NB4 (cell line): Measurements from ENCODE around the gene QRFPR.
A peak's percentile ranks its signal among the peaks of the same experiment; 100 is the strongest.

Experiments
- POLR2A ChIP-seq: IDR thresholded peaks from 2 replicates; pipeline ENCODE4 v1.6.1; 2011; ENCODE audit warnings: mild to moderate bottlenecking; ENCODE audit not compliant: insufficient read length; ENCODE audit errors: extremely low read depth
- TF ChIP-seq, protein P1 (sequence below): IDR thresholded peaks from one replicate; pipeline ENCODE4 v1.5.1; 2012; ENCODE audit warnings: low read depth, low read length

DNA sequence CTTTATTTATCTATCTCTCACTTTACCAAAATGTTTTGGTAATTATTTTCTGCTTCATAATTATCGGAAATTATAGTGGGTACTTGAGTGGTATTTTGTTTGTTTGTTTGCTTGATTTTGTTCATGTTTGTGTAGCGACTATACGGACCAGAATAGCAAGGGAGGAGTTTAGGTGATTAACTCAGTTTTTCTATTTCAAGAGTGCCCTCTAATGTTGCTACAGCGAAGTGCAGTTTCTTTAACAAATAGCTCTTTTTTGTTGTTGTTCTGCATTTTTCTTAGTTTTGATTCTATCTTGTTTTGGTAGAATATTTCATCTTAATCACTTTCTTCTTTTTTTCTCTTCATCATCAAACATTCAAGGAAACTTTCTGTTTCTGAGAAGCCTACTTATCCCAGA is 40.8 kb upstream of the QRFPR start:
- no peak for TF ChIP-seq POLR2A
- TF ChIP-seq, protein P1, sequence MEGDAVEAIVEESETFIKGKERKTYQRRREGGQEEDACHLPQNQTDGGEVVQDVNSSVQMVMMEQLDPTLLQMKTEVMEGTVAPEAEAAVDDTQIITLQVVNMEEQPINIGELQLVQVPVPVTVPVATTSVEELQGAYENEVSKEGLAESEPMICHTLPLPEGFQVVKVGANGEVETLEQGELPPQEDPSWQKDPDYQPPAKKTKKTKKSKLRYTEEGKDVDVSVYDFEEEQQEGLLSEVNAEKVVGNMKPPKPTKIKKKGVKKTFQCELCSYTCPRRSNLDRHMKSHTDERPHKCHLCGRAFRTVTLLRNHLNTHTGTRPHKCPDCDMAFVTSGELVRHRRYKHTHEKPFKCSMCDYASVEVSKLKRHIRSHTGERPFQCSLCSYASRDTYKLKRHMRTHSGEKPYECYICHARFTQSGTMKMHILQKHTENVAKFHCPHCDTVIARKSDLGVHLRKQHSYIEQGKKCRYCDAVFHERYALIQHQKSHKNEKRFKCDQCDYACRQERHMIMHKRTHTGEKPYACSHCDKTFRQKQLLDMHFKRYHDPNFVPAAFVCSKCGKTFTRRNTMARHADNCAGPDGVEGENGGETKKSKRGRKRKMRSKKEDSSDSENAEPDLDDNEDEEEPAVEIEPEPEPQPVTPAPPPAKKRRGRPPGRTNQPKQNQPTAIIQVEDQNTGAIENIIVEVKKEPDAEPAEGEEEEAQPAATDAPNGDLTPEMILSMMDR = peak; percentile 31
